ENCODE data around the gene UBE2D3.

UBE2D3 gene

GRCh38 chr4:102779204-102779603 is 48.1 kb downstream of the UBE2D3 start:
- Histone ChIP-seq H4K8ac (ENCODE audit: low read depth, low read length) (no peak overlapping the region), H3K79me1 (ENCODE audit: low read length) (no peaks in the 10 kb centered on the region), H3K18ac (ENCODE audit: low read length) (no peak overlapping the region), H2BK12ac (ENCODE audit: low read length) (no peak overlapping the region), H2BK120ac (ENCODE audit: insufficient read depth, low read length, poor library complexity) (no peak overlapping the region), H3K4ac (ENCODE audit: low read depth, low read length) (no peak overlapping the region), H2AFZ (ENCODE audit: insufficient read depth, low read length, poor library complexity) (no peak overlapping the region), H2AK5ac (ENCODE audit: low read length) (no peak overlapping the region), H3K14ac (ENCODE audit: low read length) (no peak overlapping the region), H3K9me3 (ENCODE audit: insufficient read depth, low read depth, low read length) (no peaks in the 10 kb centered on the region), H3K4me1 (ENCODE audit: control insufficient read depth in 1 of 2, insufficient read depth in 2 of 2, low read length in 2 of 2) (no peaks in the 10 kb centered on the region), H3K27ac (ENCODE audit: low read depth, low read length) (no peak overlapping the region), H4K91ac (ENCODE audit: low read depth, low read length) (no peak overlapping the region), H3K79me2 (ENCODE audit: control insufficient read depth, insufficient read depth, low read length, poor library complexity) (no peaks in the 10 kb centered on the region), H3K9ac (ENCODE audit: low read length) (no peak overlapping the region), H3K4me3 (ENCODE audit: low read depth, low read length) (no peak overlapping the region), H4K12ac (ENCODE audit: low read depth, low read length) (no peak overlapping the region), H2BK5ac (ENCODE audit: low read depth, low read length, poor library complexity) (no peak overlapping the region), H3K23ac (ENCODE audit: low read length) (no peak overlapping the region), H3K36me3 (ENCODE audit: control insufficient read depth in 1 of 2, insufficient read depth in 2 of 2, low read length in 2 of 2) (no peaks in the 10 kb centered on the region), H3K4me2 (ENCODE audit: low read length) (no peak overlapping the region), H3K27me3 (ENCODE audit: insufficient read depth, low read length) (no peaks in the 10 kb centered on the region)
- no peak for DNase-seq
- no CpG with 5 or more reads among the region's 4 CpGs for WGBS (ENCODE audit: extremely low coverage, insufficient coverage, insufficient read length)

GRCh38 chr4:102778720-102779119 is 48.6 kb downstream of the UBE2D3 start:
- Histone ChIP-seq H3K9ac (ENCODE audit: low read length) (no peak overlapping the region), H2BK12ac (ENCODE audit: low read length) (no peak overlapping the region), H3K79me1 (ENCODE audit: low read length) (no peaks in the 10 kb centered on the region), H2BK120ac (ENCODE audit: insufficient read depth, low read length, poor library complexity) (no peak overlapping the region), H3K27ac (ENCODE audit: low read depth, low read length) (no peak overlapping the region), H3K4me3 (ENCODE audit: low read depth, low read length) (no peak overlapping the region), H4K12ac (ENCODE audit: low read depth, low read length) (no peak overlapping the region), H2AFZ (ENCODE audit: insufficient read depth, low read length, poor library complexity) (no peak overlapping the region), H4K91ac (ENCODE audit: low read depth, low read length) (peak overlapping the region; percentile 16), H3K18ac (ENCODE audit: low read length) (no peak overlapping the region), H4K8ac (ENCODE audit: low read depth, low read length) (no peak overlapping the region), H3K4me2 (ENCODE audit: low read length) (no peak overlapping the region), H3K4ac (ENCODE audit: low read depth, low read length) (no peak overlapping the region), H3K4me1 (ENCODE audit: control insufficient read depth in 1 of 2, insufficient read depth in 2 of 2, low read length in 2 of 2) (no peaks in the 10 kb centered on the region), H3K23ac (ENCODE audit: low read length) (no peak overlapping the region), H3K9me3 (ENCODE audit: insufficient read depth, low read depth, low read length) (no peaks in the 10 kb centered on the region), H3K36me3 (ENCODE audit: control insufficient read depth in 1 of 2, insufficient read depth in 2 of 2, low read length in 2 of 2) (no peaks in the 10 kb centered on the region), H2AK5ac (ENCODE audit: low read length) (no peak overlapping the region), H3K27me3 (ENCODE audit: insufficient read depth, low read length) (no peaks in the 10 kb centered on the region), H3K14ac (ENCODE audit: low read length) (no peak overlapping the region), H3K79me2 (ENCODE audit: control insufficient read depth, insufficient read depth, low read length, poor library complexity) (no peaks in the 10 kb centered on the region), H2BK5ac (ENCODE audit: low read depth, low read length, poor library complexity) (no peak overlapping the region)
- no peak for DNase-seq
- WGBS (ENCODE audit: extremely low coverage, insufficient coverage, insufficient read length), result no CpG with 5 or more reads among the region's 7 CpGs

GRCh38 chr4:102775805-102776204 is 51.5 kb downstream of the UBE2D3 start:
- H3K23ac ChIP-seq (ENCODE audit: low read length), result no peak overlapping the region
- no peak overlapping the region for H2BK5ac ChIP-seq (ENCODE audit: low read depth, low read length, poor library complexity)
- WGBS (ENCODE audit: extremely low coverage, insufficient coverage, insufficient read length), result no CpG with 5 or more reads among the region's 1 CpG
- H2AFZ ChIP-seq (ENCODE audit: insufficient read depth, low read length, poor library complexity), result no peak overlapping the region
- H3K27ac ChIP-seq (ENCODE audit: low read depth, low read length), result no peak overlapping the region
- no peak overlapping the region for H3K14ac ChIP-seq (ENCODE audit: low read length)
- H3K4me1 ChIP-seq (ENCODE audit: control insufficient read depth in 1 of 2, insufficient read depth in 2 of 2, low read length in 2 of 2), result no peaks in the 10 kb centered on the region
- no peak overlapping the region for H4K12ac ChIP-seq (ENCODE audit: low read depth, low read length)
- H3K9me3 ChIP-seq (ENCODE audit: insufficient read depth, low read depth, low read length), result no peaks in the 10 kb centered on the region
- H3K4me3 ChIP-seq (ENCODE audit: low read depth, low read length), result no peak overlapping the region
- H2AK5ac ChIP-seq (ENCODE audit: low read length), result no peak overlapping the region
- H4K8ac ChIP-seq (ENCODE audit: low read depth, low read length), result no peak overlapping the region
- no peak overlapping the region for H3K18ac ChIP-seq (ENCODE audit: low read length)
- H3K9ac ChIP-seq (ENCODE audit: low read length), result no peak overlapping the region
- no peak overlapping the region for H3K4ac ChIP-seq (ENCODE audit: low read depth, low read length)
- H3K79me1 ChIP-seq (ENCODE audit: low read length), result no peaks in the 10 kb centered on the region
- no peaks in the 10 kb centered on the region for H3K36me3 ChIP-seq (ENCODE audit: control insufficient read depth in 1 of 2, insufficient read depth in 2 of 2, low read length in 2 of 2)
- H3K4me2 ChIP-seq (ENCODE audit: low read length), result no peak overlapping the region
- no peak overlapping the region for H2BK12ac ChIP-seq (ENCODE audit: low read length)
- no peak overlapping the region for H4K91ac ChIP-seq (ENCODE audit: low read depth, low read length)
- no peaks in the 10 kb centered on the region for H3K27me3 ChIP-seq (ENCODE audit: insufficient read depth, low read length)
- no peak overlapping the region for H2BK120ac ChIP-seq (ENCODE audit: insufficient read depth, low read length, poor library complexity)
- no peaks in the 10 kb centered on the region for H3K79me2 ChIP-seq (ENCODE audit: control insufficient read depth, insufficient read depth, low read length, poor library complexity)
- no peak for DNase-seq

DNA sequence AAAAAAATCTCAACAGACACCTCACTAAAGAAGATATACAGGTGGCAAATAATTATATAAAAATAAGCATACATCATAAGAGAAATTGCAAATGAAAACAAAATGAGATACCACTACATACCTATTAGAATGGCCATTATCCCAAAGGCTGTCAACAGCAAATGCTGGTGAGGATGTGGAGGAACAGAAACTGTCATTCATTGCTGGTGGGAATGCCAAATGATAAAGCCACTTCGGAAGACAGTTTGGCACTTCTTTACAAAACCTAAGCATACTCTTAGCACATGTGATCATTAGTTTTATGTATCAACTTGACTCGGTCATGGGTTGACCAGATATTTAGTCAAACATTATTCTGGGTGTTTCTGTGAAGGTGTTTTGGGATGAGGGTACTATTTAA is 53.1 kb downstream of the UBE2D3 start:
- no peak overlapping the region for H2AK5ac ChIP-seq (ENCODE audit: low read length)
- H4K91ac ChIP-seq (ENCODE audit: low read depth, low read length), result no peak overlapping the region
- H2BK12ac ChIP-seq (ENCODE audit: low read length), result no peak overlapping the region
- no peak overlapping the region for H3K4me3 ChIP-seq (ENCODE audit: low read depth, low read length)
- H2BK120ac ChIP-seq (ENCODE audit: insufficient read depth, low read length, poor library complexity), result no peak overlapping the region
- no peaks in the 10 kb centered on the region for H3K9me3 ChIP-seq (ENCODE audit: insufficient read depth, low read depth, low read length)
- H3K27ac ChIP-seq (ENCODE audit: low read depth, low read length), result no peak overlapping the region
- no peak overlapping the region for H3K14ac ChIP-seq (ENCODE audit: low read length)
- no peak overlapping the region for H3K9ac ChIP-seq (ENCODE audit: low read length)
- H3K4ac ChIP-seq (ENCODE audit: low read depth, low read length), result no peak overlapping the region
- no peak overlapping the region for H3K23ac ChIP-seq (ENCODE audit: low read length)
- H2BK5ac ChIP-seq (ENCODE audit: low read depth, low read length, poor library complexity), result no peak overlapping the region
- no peak overlapping the region for H4K12ac ChIP-seq (ENCODE audit: low read depth, low read length)
- no peak overlapping the region for H3K18ac ChIP-seq (ENCODE audit: low read length)
- no peaks in the 10 kb centered on the region for H3K4me1 ChIP-seq (ENCODE audit: control insufficient read depth in 1 of 2, insufficient read depth in 2 of 2, low read length in 2 of 2)
- WGBS (ENCODE audit: extremely low coverage, insufficient coverage, insufficient read length), result no CpG with 5 or more reads among the region's 2 CpGs
- H3K36me3 ChIP-seq (ENCODE audit: control insufficient read depth in 1 of 2, insufficient read depth in 2 of 2, low read length in 2 of 2), result no peaks in the 10 kb centered on the region
- H3K79me2 ChIP-seq (ENCODE audit: control insufficient read depth, insufficient read depth, low read length, poor library complexity), result no peaks in the 10 kb centered on the region
- H3K79me1 ChIP-seq (ENCODE audit: low read length), result no peaks in the 10 kb centered on the region
- no peaks in the 10 kb centered on the region for H3K27me3 ChIP-seq (ENCODE audit: insufficient read depth, low read length)
- no peak for DNase-seq
- no peak overlapping the region for H4K8ac ChIP-seq (ENCODE audit: low read depth, low read length)
- H3K4me2 ChIP-seq (ENCODE audit: low read length), result no peak overlapping the region
- no peak overlapping the region for H2AFZ ChIP-seq (ENCODE audit: insufficient read depth, low read length, poor library complexity)
